GM12878 (cell line): Measurements from ENCODE around the gene POLN. TPM values are rescaled to one million over a fixed set of nuclear protein-coding genes. Genes with fewer than 3 reads are reported as not detected.

ENCODE experiments used
- ATAC-seq: fragments of 200-7000 bp; cut with Tn5 transposase; 3 replicates; pipeline ENCODE4 v1.9.1; 2020; ENCODE audit warnings: mild to moderate bottlenecking, moderate library complexity
- BruUV-seq: library from RNA; stranded (reverse); fragments of 400-500 nt; replicated peaks from 2 replicates; lab custom pipeline; 2021; lab: Mats Ljungman, UMichigan
- CTCF ChIA-PET: fragments of 300-600 bp; sonication (Branson Sonifier 250); formaldehyde crosslinking; extraction: SDS; loops from one replicate; lab custom pipeline; 2021; ENCODE audit warnings: inconsistent platforms; lab: Yijun Ruan, JAX
- POLR2A ChIA-PET: fragments of 350-600 bp; formaldehyde crosslinking; extraction: SDS; loops from one replicate; lab custom pipeline; 2021; ENCODE audit warnings: inconsistent platforms; lab: Charles Lee
- RAD21 ChIA-PET: fragments of 300-600 bp; sonication (Branson Sonifier 250); formaldehyde crosslinking; loops from one replicate; lab custom pipeline; 2023; ENCODE audit warnings: antibody characterized with exemption; ENCODE audit not compliant: unreplicated experiment; lab: Charles Lee
- SMC1A ChIA-PET: fragments of 300-600 bp; sonication (Branson Sonifier 250); formaldehyde crosslinking; loops from one replicate; lab custom pipeline; 2023; ENCODE audit not compliant: unreplicated experiment, uncharacterized antibody; lab: Charles Lee
- DNase-seq: peaks from one replicate; pipeline ENCODE4 v3.0.0-alpha.2; 2011; ENCODE audit warnings: low read depth, low spot score
- FAIRE-seq: peaks from 3 replicates; lab custom pipeline; 2011; peaks lifted over from hg19 to GRCh38; lab: Jason Lieb, UNC
- H2AFZ ChIP-seq: 2 replicates; pipeline ENCODE4 v1.6.0; 2011; ENCODE audit warnings: low read depth, low read length, control low read depth; ENCODE audit not compliant: control insufficient read depth
- H3K27ac ChIP-seq: 2 replicates; pipeline ENCODE4 v1.5.1; 2011; ENCODE audit warnings: control low read depth; ENCODE audit not compliant: control insufficient read depth, insufficient read depth
- H3K27me3 ChIP-seq, 2 experiments: replicated peaks in 1 of 2; 2 replicates each; pipeline versions ENCODE4 v1.6.0 to v1.6.1; 2011; ENCODE audit warnings: low read length in 1 of 2; ENCODE audit not compliant: control insufficient read depth in 2 of 2, insufficient read depth in 2 of 2
- H3K36me3 ChIP-seq, 2 experiments: 2 replicates each; pipeline ENCODE4 v1.5.1; 2011; ENCODE audit warnings: low read length in 1 of 2; ENCODE audit not compliant: control insufficient read depth in 2 of 2, insufficient read depth in 2 of 2
- H3K4me1 ChIP-seq: 2 replicates; pipeline ENCODE4 v1.6.1; 2011; ENCODE audit warnings: mild to moderate bottlenecking, low read length, moderate library complexity, mixed read lengths; ENCODE audit not compliant: control insufficient read depth, insufficient read depth
- H3K4me2 ChIP-seq: 2 replicates; pipeline ENCODE4 v1.6.0; 2011; ENCODE audit warnings: control low read depth; ENCODE audit not compliant: control insufficient read depth, insufficient read depth
- H3K4me3 ChIP-seq: fragments of 200-600 bp; sonication (generic); 2 replicates; pipeline ENCODE4 v1.5.1; 2016
- H3K79me2 ChIP-seq: 2 replicates; pipeline ENCODE4 v1.6.0; 2011; ENCODE audit warnings: low read length; ENCODE audit not compliant: control insufficient read depth, insufficient read depth
- H3K9ac ChIP-seq: 2 replicates; pipeline ENCODE4 v1.8.0; 2011; ENCODE audit warnings: low read length, control low read depth, mixed read lengths; ENCODE audit not compliant: control insufficient read depth, insufficient read depth
- H3K9me3 ChIP-seq: replicated peaks from 3 replicates; pipeline ENCODE4 v1.5.1; 2011; ENCODE audit warnings: mild to moderate bottlenecking, low read length; ENCODE audit not compliant: control insufficient read depth, insufficient read depth
- H4K20me1 ChIP-seq: 2 replicates; pipeline ENCODE4 v1.6.0; 2011; ENCODE audit not compliant: control insufficient read depth, insufficient read depth
- EED ChIP-seq: sonication (generic); IDR thresholded peaks from 2 replicates; pipeline ENCODE4 v1.6.1; 2016; ENCODE audit warnings: antibody characterized with exemption, low read depth
- EZH2 ChIP-seq: IDR thresholded peaks from 2 replicates; pipeline ENCODE4 v1.6.1; 2012; ENCODE audit warnings: low read depth, mild to moderate bottlenecking, control low read depth, inconsistent platforms, low read length, borderline replicate concordance; ENCODE audit not compliant: control insufficient read depth
- HDGF ChIP-seq: fragments of 450-650 bp; IDR thresholded peaks from 2 replicates; pipeline ENCODE4 v1.6.1; 2016; ENCODE audit warnings: antibody characterized with exemption
- NBN ChIP-seq: fragments of 450-650 bp; IDR thresholded peaks from 2 replicates; pipeline ENCODE4 v1.6.1; 2016
- RAD21 ChIP-seq: IDR thresholded peaks from 2 replicates; pipeline ENCODE4 v1.6.1; 2011; ENCODE audit warnings: mild to moderate bottlenecking, low read depth, low read length, moderate library complexity; ENCODE audit not compliant: insufficient read depth
- SIN3A ChIP-seq: IDR thresholded peaks from 2 replicates; pipeline ENCODE4 v1.6.1; 2012; ENCODE audit warnings: low read depth, low read length, improper control_type of control experiment
- SMC3 ChIP-seq: IDR thresholded peaks from 2 replicates; pipeline ENCODE4 v1.6.1; 2011; ENCODE audit warnings: low read length, improper control_type of control experiment, borderline replicate concordance
- SPI1 ChIP-seq: IDR thresholded peaks from 2 replicates; pipeline ENCODE4 v1.6.1; 2011; ENCODE audit warnings: low read depth, mild to moderate bottlenecking, low read length, moderate library complexity, borderline replicate concordance; ENCODE audit not compliant: insufficient read depth
- YBX1 ChIP-seq: fragments of 450-650 bp; IDR thresholded peaks from 2 replicates; pipeline ENCODE4 v1.6.1; 2016; ENCODE audit warnings: antibody characterized with exemption
- WGBS: methylation state at CpG from one replicate; pipeline ENCODE4 v1.1.6; 2016; ENCODE audit warnings: low lambda C conversion rate; ENCODE audit not compliant: insufficient replicate concordance, insufficient coverage; ENCODE audit errors: missing lambda C conversion rate; 5-methylcytosine and 5-hydroxymethylcytosine counted together
- in situ Hi-C: fragments of 300-500 bp; cut with MboI; formaldehyde crosslinking; loops from 9 replicates; pipeline ENCODE4 v1.14.3; 2018; ENCODE audit warnings: mixed read lengths
- intact Hi-C: fragments of 100-400 bp; cut with micrococcal nuclease; formaldehyde crosslinking; loops from one replicate; pipeline ENCODE4 v1.14.2; 2022; ENCODE audit not compliant: unreplicated experiment
- polyA plus RNA-seq, 11 experiments: library from polyadenylated mRNA; depleted of rRNA in 4 of 11; unstranded in 6 of 11; stranded (reverse) in 5 of 11; fragments of >200 nt; fragmentation: Nextera tagmentation in 4 of 11; fragmentation: Illumina TruSeq in 1 of 11; extraction: Ambion mirVana in 4 of 11; extraction: Trizol in 1 of 11; gene quantifications; 1 replicate in 1 of 11; 2 replicates in 10 of 11; pipeline versions ENCODE4 v1.2.1 to v1.2.3, GENCODE V29; 2011 to 2016; ENCODE audit warnings: inconsistent platforms in 2 of 11, missing spikeins in 2 of 11, low read depth in 1 of 11
- total RNA-seq, 4 experiments: library from RNA; depleted of rRNA in 3 of 4; stranded (reverse); fragments of >200 nt in 3 of 4; fragmentation: Illumina TruSeq in 1 of 4; extraction: Trizol in 1 of 4; gene quantifications; 2 replicates each; pipeline versions ENCODE4 v1.2.1 to v1.2.3, GENCODE V29; 2013 to 2021
- TF ChIP-seq, protein P1 (sequence below), 3 experiments: IDR thresholded peaks in 2 of 3; conservative IDR thresholded peaks in 1 of 3; 2 replicates each; pipeline ENCODE4 v1.5.1; 2011; ENCODE audit warnings: low read depth in 3 of 3, low read length in 3 of 3, mild to moderate bottlenecking in 3 of 3, control low read depth in 2 of 3, moderate library complexity in 2 of 3, inconsistent platforms in 1 of 3, mixed read lengths in 1 of 3; ENCODE audit not compliant: control insufficient read depth in 2 of 3, insufficient read depth in 1 of 3; ENCODE audit errors: extremely low read depth in 1 of 3
- TF ChIP-seq, protein P2 (sequence below): fragments of 450-650 bp; IDR thresholded peaks from 2 replicates; pipeline ENCODE4 v1.6.1; 2016; ENCODE audit warnings: mild to moderate bottlenecking

Gene POLN
- total and polyA plus RNA-seq, 10 of the 15 experiments (the other 5 are each of a cell fraction or from before 2014, with no cell fraction given): 0.09 to 2.0 (median 0.95) TPM; not detected in 1

- no peak for FAIRE-seq
- ATAC-seq: no peak
- peaks cover 30% of the 10 kb centered on the region for H3K79me2 ChIP-seq
- in situ Hi-C loops (no loop called here), intact Hi-C loops (loop anchor here (5.0 kb wide), 3 partner anchors 168 to 223 kb away; partner anchors contain the start of gene RNF4)
- no peaks in the 10 kb centered on the region for H3K27me3 ChIP-seq
- no peaks in the 10 kb centered on the region for H3K36me3 ChIP-seq
- no peak for DNase-seq
- 32% methylated on average over 5 of the region's 5 CpGs for WGBS
- ChIA-PET POLR2A (interaction anchor here (0.5 to 1.5 kb wide), 3 partner anchors 11 to 401 kb away, joined by 3 read pairs; no protein-coding TSS in a partner anchor), CTCF (interaction anchor here (0.8 to 1.2 kb wide), 4 partner anchors 18 to 198 kb away, joined by 3 to 5 read pairs (median 4); partner anchors contain the start of gene MXD4), RAD21 (interaction anchor here (1.7 kb wide), 1 partner anchor 169 kb away, joined by 4 read pairs; no protein-coding TSS in a partner anchor), SMC1A (interaction anchor here (0.9 to 1.0 kb wide), 2 partner anchors 20 to 193 kb away, joined by 3 read pairs; no protein-coding TSS in a partner anchor)
- H3K9me3 ChIP-seq: no peaks in the 10 kb centered on the region
- no peak overlapping the region for H2AFZ ChIP-seq
- no peak overlapping the region for H3K27ac ChIP-seq
- H4K20me1 ChIP-seq: no peaks in the 10 kb centered on the region
- H3K9ac ChIP-seq: no peak overlapping the region
- TF ChIP-seq, protein P1, sequence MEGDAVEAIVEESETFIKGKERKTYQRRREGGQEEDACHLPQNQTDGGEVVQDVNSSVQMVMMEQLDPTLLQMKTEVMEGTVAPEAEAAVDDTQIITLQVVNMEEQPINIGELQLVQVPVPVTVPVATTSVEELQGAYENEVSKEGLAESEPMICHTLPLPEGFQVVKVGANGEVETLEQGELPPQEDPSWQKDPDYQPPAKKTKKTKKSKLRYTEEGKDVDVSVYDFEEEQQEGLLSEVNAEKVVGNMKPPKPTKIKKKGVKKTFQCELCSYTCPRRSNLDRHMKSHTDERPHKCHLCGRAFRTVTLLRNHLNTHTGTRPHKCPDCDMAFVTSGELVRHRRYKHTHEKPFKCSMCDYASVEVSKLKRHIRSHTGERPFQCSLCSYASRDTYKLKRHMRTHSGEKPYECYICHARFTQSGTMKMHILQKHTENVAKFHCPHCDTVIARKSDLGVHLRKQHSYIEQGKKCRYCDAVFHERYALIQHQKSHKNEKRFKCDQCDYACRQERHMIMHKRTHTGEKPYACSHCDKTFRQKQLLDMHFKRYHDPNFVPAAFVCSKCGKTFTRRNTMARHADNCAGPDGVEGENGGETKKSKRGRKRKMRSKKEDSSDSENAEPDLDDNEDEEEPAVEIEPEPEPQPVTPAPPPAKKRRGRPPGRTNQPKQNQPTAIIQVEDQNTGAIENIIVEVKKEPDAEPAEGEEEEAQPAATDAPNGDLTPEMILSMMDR (IDR thresholded peaks at IDR 0.05 in 2 of 3, conservative IDR thresholded peaks at IDR 0.05 in 1 of 3; ENCODE audit: control insufficient read depth in 2 of 3, extremely low read depth in 1 of 3, insufficient read depth in 1 of 3, low read depth in 3 of 3, low read length in 3 of 3): peak in 2 of 3 experiments; percentile 22 to 51; a peak in 4 of 6 replicates
- TF ChIP-seq SIN3A (no peak), HDGF (peak; percentile 81; the same call in 1 of the 2 replicates), RAD21 (peak; percentile 39; the same call in 1 of the 2 replicates), SPI1 (peak; percentile 64; the same call in 1 of the 2 replicates), NBN (peak; percentile 83), EZH2 (no peak), SMC3 (peak; percentile 36; the same call in 1 of the 2 replicates), EED (no peak), YBX1 (no peak)
- TF ChIP-seq, protein P2, sequence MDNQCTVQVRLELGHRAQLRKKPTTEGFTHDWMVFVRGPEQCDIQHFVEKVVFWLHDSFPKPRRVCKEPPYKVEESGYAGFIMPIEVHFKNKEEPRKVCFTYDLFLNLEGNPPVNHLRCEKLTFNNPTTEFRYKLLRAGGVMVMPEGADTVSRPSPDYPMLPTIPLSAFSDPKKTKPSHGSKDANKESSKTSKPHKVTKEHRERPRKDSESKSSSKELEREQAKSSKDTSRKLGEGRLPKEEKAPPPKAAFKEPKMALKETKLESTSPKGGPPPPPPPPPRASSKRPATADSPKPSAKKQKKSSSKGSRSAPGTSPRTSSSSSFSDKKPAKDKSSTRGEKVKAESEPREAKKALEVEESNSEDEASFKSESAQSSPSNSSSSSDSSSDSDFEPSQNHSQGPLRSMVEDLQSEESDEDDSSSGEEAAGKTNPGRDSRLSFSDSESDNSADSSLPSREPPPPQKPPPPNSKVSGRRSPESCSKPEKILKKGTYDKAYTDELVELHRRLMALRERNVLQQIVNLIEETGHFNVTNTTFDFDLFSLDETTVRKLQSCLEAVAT: peak; percentile 60; the same call in 1 of the 2 replicates
- TF ChIP-seq, all 136 proteins: peak for 7
- no peak overlapping the region for H3K4me2 ChIP-seq
- no peak overlapping the region for H3K4me3 ChIP-seq
- H3K4me1 ChIP-seq: peaks cover 6% of the 10 kb centered on the region; the same call in 1 of the 2 replicates
- no TSS peak for BruUV-seq
Observed at GRCh38 chr4:2243681-2244380, 1.9 kb upstream of the POLN start.
